ENCODE data around the gene DOK5.

DNA sequence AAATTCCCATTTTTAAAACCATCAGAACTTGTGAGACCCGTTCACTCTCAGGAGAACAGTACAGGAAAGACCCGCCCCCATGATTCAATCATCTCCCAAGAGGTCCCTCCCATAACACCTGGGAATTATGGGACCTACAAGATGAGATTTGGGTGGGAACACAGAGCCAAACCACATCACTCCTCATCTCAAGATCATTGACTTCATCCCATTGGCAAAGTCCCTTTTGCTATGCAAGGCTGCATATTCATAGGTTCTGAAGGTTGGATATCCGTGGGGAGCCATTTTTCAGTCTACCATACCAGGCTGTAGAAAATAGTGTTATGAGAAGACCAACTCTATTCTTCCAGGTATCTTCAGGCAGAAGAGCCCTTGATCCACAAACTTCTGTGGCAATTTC is 219.1 kb downstream of the DOK5 start:
- TF ChIP-seq, protein P1, sequence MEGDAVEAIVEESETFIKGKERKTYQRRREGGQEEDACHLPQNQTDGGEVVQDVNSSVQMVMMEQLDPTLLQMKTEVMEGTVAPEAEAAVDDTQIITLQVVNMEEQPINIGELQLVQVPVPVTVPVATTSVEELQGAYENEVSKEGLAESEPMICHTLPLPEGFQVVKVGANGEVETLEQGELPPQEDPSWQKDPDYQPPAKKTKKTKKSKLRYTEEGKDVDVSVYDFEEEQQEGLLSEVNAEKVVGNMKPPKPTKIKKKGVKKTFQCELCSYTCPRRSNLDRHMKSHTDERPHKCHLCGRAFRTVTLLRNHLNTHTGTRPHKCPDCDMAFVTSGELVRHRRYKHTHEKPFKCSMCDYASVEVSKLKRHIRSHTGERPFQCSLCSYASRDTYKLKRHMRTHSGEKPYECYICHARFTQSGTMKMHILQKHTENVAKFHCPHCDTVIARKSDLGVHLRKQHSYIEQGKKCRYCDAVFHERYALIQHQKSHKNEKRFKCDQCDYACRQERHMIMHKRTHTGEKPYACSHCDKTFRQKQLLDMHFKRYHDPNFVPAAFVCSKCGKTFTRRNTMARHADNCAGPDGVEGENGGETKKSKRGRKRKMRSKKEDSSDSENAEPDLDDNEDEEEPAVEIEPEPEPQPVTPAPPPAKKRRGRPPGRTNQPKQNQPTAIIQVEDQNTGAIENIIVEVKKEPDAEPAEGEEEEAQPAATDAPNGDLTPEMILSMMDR (IDR thresholded peaks at IDR 0.05; ENCODE audit: low read length) = no peak
- TF ChIP-seq EZH2 (optimal IDR thresholded peaks at IDR 0.05; ENCODE audit: low read depth, low read length) (no peak), EZH2phosphoT487 (IDR thresholded peaks at IDR 0.05; ENCODE audit: low read length) (no peak)
